NT2/D1 (cell line): ENCODE results near the gene ZNF512B.

ENCODE experiments used
- DNase-seq: peaks from one replicate; pipeline ENCODE4 v3.0.0-alpha.2; 2011; ENCODE audit warnings: low read depth, low spot score
- H3K27me3 ChIP-seq: 2 replicates; pipeline ENCODE4 v1.6.0; 2011; ENCODE audit warnings: mild to moderate bottlenecking; ENCODE audit not compliant: insufficient read length, insufficient read depth
- H3K36me3 ChIP-seq: 2 replicates; pipeline ENCODE4 v1.6.1; 2011; ENCODE audit warnings: mild to moderate bottlenecking, low read length, mixed read lengths; ENCODE audit not compliant: insufficient read depth, insufficient read length
- H3K4me1 ChIP-seq: 2 replicates; pipeline ENCODE4 v1.5.1; 2011; ENCODE audit not compliant: insufficient read depth, insufficient read length
- H3K4me3 ChIP-seq: 2 replicates; pipeline ENCODE4 v1.5.1; 2011; ENCODE audit warnings: low read depth; ENCODE audit not compliant: insufficient read length
- H3K9ac ChIP-seq: 2 replicates; pipeline ENCODE4 v1.6.0; 2011; ENCODE audit warnings: low read depth; ENCODE audit not compliant: insufficient read length
- H3K9me3 ChIP-seq: 2 replicates; pipeline ENCODE4 v1.5.1; 2011; ENCODE audit warnings: mild to moderate bottlenecking, low read length; ENCODE audit not compliant: insufficient read depth
- SUZ12 ChIP-seq: IDR thresholded peaks from 2 replicates; pipeline ENCODE4 v1.6.1; 2011; ENCODE audit not compliant: insufficient read length, insufficient read depth; ENCODE audit errors: extremely low read depth
- YY1 ChIP-seq: IDR thresholded peaks from 2 replicates; pipeline ENCODE4 v1.6.1; 2011; ENCODE audit not compliant: insufficient read length, insufficient read depth
- ZNF274 ChIP-seq: IDR thresholded peaks from 2 replicates; pipeline ENCODE4 v1.6.1; 2011; ENCODE audit warnings: mild to moderate bottlenecking, low read depth, low read length

The ZNF512B gene

GRCh38 chr20:63958964-63959698 is 10.6 kb downstream of the ZNF512B start:
- Histone ChIP-seq H3K4me1 (peaks cover 24% of the 10 kb centered on the region), H3K36me3 (peaks cover 56% of the 10 kb centered on the region), H3K27me3 (no peaks in the 10 kb centered on the region), H3K4me3 (peak overlapping the region; percentile 21), H3K9ac (no peak overlapping the region), H3K9me3 (peaks cover 6% of the 10 kb centered on the region; the same call in 1 of the 2 replicates)
- no peak for DNase-seq
- TF ChIP-seq YY1 (no peak), SUZ12 (no peak), ZNF274 (no peak)

- Histone ChIP-seq H3K27me3 (no peaks in the 10 kb centered on the region), H3K4me1 (peaks cover 29% of the 10 kb centered on the region), H3K36me3 (peaks cover 55% of the 10 kb centered on the region), H3K9ac (no peak overlapping the region), H3K4me3 (no peak overlapping the region), H3K9me3 (no peaks in the 10 kb centered on the region)
- TF ChIP-seq YY1 = no peak
- no peak for TF ChIP-seq SUZ12
- TF ChIP-seq ZNF274 = no peak
- no peak for DNase-seq
Observed at GRCh38 chr20:63958471-63958870, 11.3 kb downstream of the ZNF512B start.

- no peaks in the 10 kb centered on the region for H3K9me3 ChIP-seq
- H3K27me3 ChIP-seq = no peaks in the 10 kb centered on the region
- H3K4me1 ChIP-seq = peaks cover 29% of the 10 kb centered on the region
- peak; percentile 48 for DNase-seq
- peak overlapping the region; percentile 55 for H3K4me3 ChIP-seq
- H3K36me3 ChIP-seq = peaks cover 49% of the 10 kb centered on the region
- no peak for TF ChIP-seq SUZ12
- TF ChIP-seq ZNF274 = no peak
- no peak for TF ChIP-seq YY1
- H3K9ac ChIP-seq = peak overlapping the region; percentile 87
Observed at GRCh38 chr20:63957690-63958441, 11.9 kb downstream of the ZNF512B start.

- no peak for TF ChIP-seq SUZ12
- TF ChIP-seq YY1 = no peak
- no peak for TF ChIP-seq ZNF274
- H3K4me3 ChIP-seq = peak overlapping the region; percentile 55
- H3K9ac ChIP-seq = peak overlapping the region; percentile 87
- peaks cover 36% of the 10 kb centered on the region for H3K4me1 ChIP-seq
- peak; percentile 65 for DNase-seq
- no peaks in the 10 kb centered on the region for H3K9me3 ChIP-seq
- no peaks in the 10 kb centered on the region for H3K27me3 ChIP-seq
- H3K36me3 ChIP-seq = peaks cover 48% of the 10 kb centered on the region
Observed at GRCh38 chr20:63957004-63957689, 12.6 kb downstream of the ZNF512B start.

- Histone ChIP-seq H3K9me3 (no peaks in the 10 kb centered on the region), H3K36me3 (peaks cover 47% of the 10 kb centered on the region), H3K4me1 (peaks cover 41% of the 10 kb centered on the region), H3K9ac (peak overlapping the region; percentile 87), H3K27me3 (no peaks in the 10 kb centered on the region), H3K4me3 (peak overlapping the region; percentile 55)
- no peak for DNase-seq
- TF ChIP-seq ZNF274 = no peak
- no peak for TF ChIP-seq SUZ12
- TF ChIP-seq YY1 = no peak
Observed at GRCh38 chr20:63956664-63957003, 13.1 kb downstream of the ZNF512B start.

- Histone ChIP-seq H3K9ac (peak within 1 kb of the TSS; percentile 100), H3K4me1 (peaks cover 45% of the 10 kb centered on the region), H3K36me3 (peaks cover 46% of the 10 kb centered on the region), H3K4me3 (peak within 1 kb of the TSS; percentile 99), H3K27me3 (no peaks in the 10 kb centered on the region), H3K9me3 (no peaks in the 10 kb centered on the region)
- DNase-seq = peak; percentile 86
- TF ChIP-seq YY1 = no peak
- TF ChIP-seq SUZ12 = no peak
- no peak for TF ChIP-seq ZNF274
Observed at GRCh38 chr20:63955827-63956663, 13.7 kb downstream of the ZNF512B start, which contains the start of gene UCKL1. UCKL1 (minus strand) TSS chr20:63956416; CDS start chr20:63956372, 44 bp downstream.
